NCI-H2196 treated with DMSO at 0.1 percent for 48 hours (cell line): ENCODE measurements around the gene RNLS.
A peak's percentile ranks its signal among the peaks of the same experiment; 100 is the strongest.

Source experiments
- DNase-seq: peaks from one replicate; lab custom pipeline; 2025; ENCODE audit not compliant: unreplicated experiment; lab: John Stamatoyannopoulos, UW

Gene RNLS

DNA sequence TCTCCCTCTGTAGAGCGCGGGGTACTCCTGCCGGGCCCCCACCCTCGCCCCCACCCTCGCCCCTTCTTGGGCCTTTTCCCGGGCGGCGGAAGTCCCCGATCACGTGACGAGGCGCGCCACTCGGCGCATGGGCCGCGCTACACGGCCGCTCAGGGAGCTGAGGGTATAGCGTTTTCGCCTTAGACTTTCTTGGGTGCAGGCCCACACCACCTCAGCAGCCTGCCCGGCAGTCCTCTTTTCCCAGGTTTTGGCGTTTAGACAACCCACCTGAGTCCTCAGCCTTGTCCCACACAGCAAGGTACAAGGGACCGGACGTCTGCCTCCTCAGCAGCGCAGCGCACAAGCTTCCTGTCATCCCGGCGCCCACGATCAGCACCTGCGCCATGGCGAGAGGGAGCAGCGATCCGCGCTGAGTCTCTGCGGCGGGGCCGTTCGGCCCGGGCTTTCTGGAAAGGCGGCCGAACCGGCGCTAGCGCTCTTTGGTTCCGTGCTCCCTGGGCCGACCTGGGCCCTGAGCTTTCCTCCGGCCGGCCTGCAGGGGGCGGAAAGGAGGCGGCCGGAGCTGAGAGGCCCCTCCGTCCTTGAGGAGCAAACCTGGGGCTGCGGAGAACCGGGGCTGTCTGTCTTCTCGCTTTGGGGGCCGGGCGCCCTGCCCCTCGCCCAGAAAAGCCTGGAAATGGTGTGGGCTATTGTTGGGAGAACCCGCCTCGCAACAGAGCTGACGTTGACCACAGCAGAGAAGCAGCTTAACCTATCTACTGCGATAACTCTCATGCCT is at the start of gene RNLS:
TSS of gene RNLS (minus strand) at position 513 of the 778 bp plus-strand sequence.
- DNase-seq: peak; percentile 8

DNA sequence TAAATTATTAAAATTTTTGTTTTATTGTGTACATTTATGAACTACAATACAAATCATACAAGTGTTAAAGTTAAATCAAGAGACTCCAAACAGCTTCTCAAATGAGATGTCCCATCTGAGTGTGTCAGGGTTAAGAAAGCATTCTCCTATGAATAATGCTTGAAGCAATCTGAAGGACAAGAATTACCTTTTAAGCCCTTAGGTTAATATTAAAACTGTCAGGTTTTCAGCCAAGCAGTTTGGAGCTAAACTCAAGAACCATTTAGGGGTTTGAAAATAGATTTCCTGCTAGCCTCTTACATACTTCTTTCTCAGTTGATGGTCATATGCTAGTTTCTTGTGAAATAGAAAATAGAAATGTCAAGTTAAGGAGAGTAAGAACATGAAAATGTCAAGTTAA is 41.7 kb upstream of the RNLS start:
- no peak for DNase-seq

DNA sequence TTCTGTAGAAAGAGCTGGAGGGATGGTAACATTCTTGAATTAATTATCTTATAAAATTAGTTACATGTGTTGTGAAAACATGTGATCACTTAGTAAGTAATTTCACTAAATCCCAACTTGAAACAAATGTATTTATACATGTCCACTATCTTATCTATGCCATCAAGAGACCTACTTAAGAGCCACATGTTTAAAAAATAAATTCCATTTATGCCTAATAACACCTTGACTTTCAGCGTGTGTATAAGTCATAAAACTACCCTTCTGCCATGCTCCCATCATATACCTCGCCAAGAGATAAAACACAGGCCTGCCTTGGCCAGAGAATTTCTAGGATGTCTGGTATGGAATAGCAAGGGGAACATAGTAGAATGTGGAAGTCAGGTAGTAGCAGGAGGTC is 40.7 kb upstream of the RNLS start:
- DNase-seq: no peak

DNA sequence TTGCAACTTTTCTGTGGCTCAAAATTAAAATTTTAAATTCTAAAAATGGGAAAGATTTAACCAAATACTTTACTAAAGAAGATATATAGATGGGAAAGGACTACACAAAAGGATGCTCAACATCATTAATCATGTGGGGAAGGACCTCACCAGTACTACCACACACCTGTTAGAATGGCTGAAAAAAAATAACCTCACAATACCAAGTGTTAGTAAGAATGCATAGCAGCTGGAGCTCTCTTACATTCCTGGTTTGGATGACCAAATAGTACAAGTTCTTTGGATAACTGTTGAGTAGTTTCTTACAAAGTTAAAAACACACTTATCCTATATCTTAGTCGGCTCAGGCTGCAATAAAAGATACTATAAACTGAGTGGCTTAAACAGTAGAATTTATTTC is 37.3 kb upstream of the RNLS start:
- no peak for DNase-seq

DNA sequence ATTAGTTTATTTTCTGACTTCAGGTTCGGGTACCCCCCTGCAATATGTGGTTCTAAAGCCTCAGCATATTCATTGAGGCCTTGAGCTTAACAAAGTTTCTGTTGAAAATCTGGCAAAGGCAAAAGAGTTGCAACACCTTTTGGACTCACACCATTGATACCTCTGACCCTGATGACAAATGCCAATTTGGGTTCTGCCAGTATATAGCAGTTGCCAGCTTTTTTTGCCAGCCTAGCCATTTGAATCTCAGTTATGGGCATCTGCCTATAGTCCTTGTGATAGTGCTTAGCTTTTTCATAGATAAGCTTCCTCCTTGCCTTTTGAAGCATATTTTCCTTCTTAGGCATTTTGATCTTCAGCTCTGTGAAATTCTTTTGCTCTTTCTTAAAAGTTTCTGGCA is 35.4 kb upstream of the RNLS start:
- DNase-seq: no peak

DNA sequence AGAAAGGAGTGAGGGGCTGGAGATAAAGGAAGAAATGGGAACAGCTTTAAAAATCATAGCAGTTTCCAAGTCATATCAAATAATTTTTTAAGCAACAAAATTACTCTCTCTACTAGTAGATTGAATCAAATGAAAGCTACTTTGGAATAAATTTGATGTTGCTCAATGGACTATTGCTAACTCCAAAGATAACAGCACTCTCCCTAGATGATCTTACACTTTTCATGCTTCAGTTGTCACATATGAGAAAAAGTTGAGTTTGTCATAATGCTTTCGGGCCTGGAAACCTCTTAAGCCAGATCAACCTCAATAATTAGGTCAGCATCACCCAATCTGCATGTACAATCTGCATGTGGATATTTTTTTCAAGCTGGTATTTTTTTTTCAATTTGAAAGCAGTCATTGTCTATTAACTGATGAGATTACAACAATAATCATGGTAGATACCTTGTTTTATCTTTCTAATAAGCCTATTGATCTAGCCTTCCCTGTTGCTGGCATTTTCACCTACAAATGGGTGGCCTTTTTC is 34.7 kb upstream of the RNLS start:
- no peak for DNase-seq

DNA sequence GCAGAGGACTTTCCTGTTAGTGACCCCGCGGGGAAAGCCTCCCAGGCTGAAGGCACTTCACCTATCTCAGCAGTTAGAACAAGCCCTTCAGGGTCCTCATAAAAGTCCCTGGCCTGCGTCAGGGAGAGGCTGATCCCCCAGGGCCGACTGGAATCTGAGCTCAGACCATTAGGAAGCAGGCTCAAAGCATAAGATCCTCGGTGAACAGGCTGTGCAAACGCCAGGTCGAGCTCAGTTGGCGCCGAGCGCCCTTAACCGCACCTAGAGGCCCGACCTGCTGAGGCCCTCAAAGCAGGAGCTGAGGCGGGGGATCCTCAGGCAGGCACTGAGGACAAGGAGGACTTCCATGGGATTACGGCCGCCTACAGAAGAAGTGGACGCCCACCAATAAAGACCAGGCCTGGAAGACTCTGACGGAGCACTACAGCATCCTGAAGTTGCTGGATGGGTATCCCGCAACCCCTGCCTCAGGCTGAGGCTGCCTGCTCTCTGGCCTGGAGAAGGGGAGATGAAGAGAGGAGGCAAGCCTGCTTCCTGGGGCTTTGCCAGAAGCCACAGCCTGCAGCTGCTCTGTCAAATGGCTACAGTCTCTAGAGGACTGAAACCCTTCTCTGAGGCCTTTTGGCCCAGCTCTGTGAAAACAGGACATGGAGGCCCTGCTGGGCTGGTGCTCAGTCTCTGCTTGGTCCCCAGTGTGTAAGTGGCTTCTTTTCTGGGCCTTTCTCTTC is 33.3 kb upstream of the RNLS start:
- no peak for DNase-seq

DNA sequence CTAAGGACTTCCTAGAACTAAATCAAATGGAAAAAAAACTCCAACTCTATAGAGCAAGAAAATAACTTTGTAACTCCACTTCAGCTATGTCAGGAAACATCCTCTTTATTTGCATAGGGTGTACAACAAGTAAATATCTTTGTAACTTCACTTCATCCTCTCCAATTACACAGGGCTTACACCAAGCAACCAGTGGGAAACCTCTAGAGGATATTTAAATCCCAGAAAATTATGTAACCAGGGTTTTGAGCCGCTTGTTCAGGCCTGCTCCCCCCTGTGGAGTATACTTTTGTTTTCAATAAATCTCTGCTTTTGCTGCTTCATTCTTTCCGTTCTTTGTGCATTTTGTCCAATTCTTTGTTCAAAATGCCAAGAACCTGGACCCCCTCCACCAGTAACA is 25.7 kb upstream of the RNLS start:
- DNase-seq: no peak

DNA sequence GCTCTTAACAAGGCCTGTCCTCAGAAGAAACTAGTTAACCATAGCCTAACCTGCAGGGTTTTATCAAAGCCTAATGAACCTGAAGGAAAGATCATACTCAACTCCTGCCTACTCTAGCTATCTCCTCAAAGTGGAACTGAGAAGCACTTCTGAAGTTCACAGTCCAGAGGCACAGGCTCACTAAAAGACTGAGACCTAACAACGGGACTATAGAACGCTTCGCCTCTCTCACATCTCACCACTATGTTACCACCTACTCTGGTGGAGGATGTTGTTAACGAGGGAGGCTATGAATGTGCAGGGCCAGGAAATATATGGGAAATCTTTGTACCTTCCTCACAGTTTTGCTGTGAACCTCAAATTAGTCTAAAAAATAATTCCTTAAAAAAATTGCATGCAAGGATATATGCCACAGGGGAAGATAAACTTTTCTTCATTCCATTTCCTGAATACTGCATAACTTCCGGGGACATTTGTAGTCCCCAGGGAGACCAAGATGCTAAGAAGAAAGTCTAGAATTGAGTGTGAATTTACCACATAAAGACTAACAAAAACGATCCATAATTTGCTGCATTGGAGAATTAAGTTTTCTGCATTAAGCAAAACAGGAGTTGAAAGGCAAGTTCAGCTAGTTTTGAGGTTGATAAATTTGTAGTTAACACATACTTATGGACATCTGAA is 25.1 kb upstream of the RNLS start:
- DNase-seq: no peak

DNA sequence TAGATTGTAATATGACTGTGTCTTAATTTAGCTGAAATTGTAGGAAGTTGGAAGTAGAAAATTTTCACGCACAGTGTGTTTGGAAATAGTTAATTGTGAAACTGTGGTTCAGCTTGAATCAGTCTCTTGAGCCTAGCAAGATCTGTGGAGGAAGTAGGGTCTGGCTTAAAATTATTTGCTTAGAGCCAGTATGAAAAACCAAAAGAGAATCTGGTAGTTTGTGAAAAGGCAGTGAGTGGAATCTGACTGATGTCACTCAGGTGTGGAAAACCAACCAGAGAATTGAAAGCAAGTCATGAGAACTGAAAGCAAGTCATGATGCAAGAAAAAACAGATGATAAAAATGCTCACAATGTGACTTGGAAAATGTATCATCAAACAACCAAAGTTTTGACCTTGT is 14.9 kb upstream of the RNLS start:
- no peak for DNase-seq

DNA sequence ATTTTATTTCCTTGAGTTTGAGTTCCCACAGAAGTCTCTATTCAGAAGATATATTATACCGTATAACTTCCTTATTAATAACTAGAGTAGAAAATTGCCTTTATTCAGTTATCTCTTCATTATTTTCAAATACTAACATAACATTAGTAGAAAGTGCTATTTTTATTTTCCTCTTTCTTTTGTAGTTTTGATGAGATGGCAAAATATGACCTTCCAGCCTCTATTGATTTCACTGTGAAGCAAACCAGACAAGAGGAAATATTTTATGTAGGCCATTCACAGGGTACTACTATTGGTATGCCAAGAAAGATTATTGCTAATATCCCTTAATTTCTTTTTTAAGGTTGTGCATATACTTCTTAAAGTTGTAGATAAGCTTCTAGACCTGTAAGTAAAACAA is 11.4 kb upstream of the RNLS start:
- no peak for DNase-seq

DNA sequence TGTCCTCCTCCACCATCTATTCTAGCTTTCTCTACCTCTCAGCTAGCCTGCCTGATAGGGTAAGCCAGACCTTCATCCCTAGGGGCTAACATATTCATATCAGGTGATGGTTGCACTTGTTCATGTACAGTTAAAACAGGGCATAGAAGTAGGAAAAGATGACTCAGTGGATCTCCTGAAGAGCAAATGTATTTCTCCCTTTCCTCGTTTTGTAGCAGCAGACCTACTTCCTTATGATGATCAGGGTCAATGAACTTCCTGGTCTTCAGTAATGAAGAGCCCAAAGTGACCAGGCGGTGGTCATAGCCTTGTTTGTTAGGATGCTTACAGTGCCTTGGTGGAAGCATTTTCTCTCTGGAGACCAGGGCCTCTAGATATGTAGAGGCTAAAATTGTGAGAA is 9.8 kb upstream of the RNLS start:
- no peak for DNase-seq

DNA sequence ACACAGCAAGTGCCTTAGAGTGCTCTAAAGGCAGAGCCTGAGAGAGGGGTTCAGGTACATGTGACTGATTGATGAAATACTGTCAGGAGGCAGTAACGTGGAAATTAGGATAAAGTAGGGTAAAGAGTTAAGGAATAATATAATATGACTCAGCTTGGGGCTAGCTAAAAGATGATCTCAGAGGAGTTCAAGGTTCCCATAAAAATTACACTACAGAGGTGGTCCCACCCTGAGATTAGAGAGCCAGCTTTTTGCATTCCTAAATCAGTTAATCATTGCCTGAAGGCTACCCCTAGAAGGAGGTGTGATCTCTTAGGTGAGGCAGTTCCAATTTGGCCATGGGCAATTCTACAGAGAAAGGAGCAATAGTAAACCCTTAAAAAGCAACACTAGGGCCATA is 9.3 kb upstream of the RNLS start:
- DNase-seq: no peak

DNA sequence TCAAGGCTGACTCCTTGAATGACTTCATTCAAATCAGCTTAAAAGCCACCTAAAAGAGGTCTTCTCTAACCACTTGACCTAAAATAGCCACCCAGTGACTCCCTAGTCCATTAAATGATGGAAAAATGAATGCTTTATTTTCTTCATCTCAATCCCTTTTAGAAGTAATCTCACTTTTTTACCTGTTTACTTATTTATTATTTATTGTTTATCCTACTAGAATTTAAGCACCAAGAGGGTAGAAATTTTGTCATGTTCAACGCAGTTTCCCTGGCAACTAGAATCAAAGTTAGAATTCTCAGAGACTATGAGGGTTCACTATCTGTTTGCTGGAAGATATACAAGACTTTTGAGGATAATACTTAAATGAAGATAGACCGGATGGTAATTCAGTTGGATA is 3.3 kb upstream of the RNLS start, which contains the start of gene LIPJ:
TSS of gene LIPJ (plus strand) at position 301 of the 400 bp plus-strand sequence. CDS start 3,926 bp downstream, outside the sequence.
- no peak for DNase-seq

DNA sequence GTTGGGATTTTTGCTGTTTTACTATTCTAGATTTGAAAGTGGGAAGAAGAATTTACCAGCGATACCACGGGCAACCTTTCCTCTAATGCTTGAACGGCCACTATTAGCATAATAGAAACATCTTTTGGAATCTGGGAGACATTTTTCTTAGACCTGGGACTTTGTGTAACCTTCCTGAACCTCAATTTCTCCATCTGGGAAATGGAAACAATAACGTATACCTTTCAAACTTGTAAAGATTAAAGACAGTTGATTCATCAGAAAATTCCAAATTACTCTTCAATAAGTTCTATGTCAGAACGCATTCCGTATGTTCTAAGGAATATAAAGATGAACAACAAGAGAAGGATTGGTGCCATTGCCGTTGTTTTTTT is 453 bp upstream of the RNLS start:
- DNase-seq: no peak

DNA sequence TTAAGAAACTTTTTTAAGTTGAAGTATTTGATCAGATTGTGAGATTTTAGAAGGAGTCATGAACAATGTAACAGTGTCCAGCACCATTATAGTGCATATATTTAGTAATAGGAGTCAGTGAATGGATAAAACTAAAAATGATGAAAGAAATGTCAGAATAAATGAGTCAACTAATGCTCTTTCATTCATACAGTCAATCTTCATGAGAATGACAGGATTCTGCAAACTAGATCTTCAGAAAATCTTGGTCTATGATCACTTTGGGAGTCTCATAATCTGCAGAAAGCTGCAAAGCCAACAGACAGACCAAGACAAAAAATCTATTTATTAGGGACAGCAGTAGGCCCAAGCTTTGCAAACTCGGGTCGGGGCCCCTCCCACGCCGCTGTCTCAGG is 710 bp downstream of the RNLS start:
- no peak for DNase-seq

DNA sequence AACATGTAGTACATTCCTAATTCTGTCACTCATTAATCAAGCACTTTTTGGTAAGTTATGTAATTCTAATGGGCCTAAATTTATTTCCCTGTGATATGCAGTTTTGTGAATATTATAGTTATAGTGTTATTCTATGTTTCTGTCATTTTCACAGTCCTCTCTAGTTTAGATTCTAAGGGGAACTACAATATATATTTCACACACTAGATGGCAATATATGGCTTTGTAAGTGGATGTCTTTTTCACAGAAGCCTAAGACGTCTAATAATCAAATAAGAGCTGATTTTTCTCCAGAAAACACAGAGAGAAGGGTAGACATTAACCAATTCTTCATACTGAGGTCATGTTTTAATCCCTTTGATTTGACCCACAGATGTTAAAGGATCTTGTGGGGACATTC is 18.0 kb downstream of the RNLS start:
- no peak for DNase-seq

DNA sequence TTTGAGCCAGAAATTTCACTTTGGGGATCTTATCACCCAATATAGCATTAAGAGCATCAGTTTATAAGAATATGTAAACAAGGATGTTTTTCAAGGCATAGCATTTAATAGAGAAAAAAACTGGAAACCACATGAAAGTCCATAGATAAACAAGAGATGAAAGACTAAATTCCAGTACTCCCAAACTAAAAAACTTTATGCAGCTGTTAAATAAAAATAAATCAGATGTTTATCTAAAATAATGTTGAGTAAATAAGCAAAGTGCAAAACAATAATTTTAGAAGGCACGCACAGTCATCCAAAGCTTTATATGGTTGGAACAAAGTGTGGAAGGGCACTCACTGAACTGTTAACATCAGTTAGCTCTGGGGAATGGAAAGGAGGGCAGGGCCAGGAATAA is 21.0 kb downstream of the RNLS start:
- no peak for DNase-seq

DNA sequence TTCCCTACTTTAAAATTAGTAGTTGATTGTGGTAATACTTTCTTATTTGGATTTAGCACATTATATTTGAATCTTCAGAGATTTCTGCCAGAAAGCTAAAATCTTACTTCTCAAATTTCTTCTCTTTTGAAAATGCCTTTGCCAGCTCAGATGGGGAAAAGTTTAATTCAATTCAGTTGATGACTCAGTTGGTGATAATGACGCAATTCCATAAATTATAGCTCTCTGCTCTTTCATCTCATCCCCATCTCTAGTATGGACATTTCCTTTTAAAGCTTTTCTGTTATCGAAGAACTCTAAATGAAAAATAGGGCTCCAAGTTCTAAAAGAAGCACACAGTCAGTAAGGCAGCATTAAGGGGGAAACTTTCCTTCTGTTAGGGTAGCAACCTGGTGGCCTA is 25.5 kb downstream of the RNLS start:
- no peak for DNase-seq

DNA sequence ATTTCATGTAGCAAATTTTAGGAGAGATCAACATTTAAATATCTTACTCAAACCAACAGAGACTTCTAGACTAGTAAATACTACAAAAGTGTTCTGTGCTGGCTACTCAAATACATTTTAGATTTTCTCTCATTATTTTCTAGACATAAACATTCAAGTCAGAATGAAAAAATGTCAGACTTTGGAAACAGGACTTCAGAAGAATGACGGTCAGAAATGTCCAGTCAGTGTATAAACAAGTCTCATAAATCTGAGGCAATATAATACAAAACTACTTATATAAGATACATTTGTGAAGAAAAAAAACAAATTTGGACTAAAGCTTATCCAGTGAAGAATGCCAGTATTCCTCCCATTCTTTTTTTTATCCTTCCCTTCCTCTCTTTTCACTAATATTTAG is 25.9 kb downstream of the RNLS start:
- no peak for DNase-seq

DNA sequence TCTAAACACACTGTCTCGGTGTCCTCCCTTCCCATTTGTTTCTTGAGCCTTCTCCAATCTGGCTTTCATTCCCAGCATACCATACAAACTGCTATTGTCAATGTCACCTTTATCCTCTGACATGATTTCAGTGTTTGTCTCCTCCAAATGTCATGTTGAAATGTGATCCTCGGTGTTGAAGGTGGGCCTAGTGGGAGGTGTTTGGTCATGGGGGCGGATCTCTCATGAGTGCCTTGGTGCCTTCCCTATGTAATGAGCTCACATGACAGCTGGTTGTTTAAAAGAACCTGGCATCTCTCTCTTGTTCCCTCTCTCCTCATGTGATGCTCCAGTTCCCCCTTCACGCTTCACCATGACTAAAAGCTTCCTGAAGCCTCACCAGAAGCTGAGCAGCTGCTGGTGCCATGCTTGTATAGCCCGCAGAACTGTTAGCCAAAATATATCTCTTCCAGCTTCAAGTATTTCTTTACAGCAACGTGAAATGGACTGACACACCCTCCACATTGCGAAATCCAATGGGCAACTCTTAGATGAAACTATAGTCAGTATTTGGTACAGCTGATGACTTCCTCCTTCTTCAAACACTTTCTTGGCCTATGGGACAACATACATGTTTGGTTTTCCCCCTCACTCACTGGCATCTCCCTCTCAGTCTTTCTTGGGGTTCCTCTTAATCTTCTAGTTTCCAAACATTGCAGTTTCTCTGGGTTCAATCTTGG is 27.8 kb downstream of the RNLS start:
- DNase-seq: no peak
